ENCODE results near the gene CEBPZ.
A peak's percentile ranks its signal among the peaks of the same experiment; 100 is the strongest.
"Not testable (repeated sequence)": the region's sequence is repeated elsewhere in the genome, so short reads cannot be mapped to it uniquely, and the experiment has no call there.

The CEBPZ gene

GRCh38 chr2:37219046-37219445, 12.3 kb downstream of the CEBPZ start:
- peak; percentile 21 for DNase-seq

DNA sequence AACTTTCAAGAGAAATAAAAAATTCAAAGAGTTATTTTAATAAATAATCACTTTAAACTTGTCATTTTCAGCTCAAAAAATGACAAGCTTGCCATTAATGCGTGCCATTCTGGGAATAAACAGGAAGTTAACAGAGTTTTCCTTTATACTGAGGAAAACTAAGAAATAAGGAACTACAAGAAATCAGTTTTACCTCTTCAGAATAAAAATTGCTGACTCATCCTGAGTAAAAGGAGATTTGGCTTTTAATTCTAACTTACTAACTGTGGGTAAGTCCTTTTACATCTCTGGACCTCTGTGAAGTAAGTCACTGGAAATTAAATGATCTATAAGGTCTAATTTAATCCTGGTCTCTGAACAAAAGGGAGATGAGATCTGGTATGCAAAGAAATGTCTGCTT, 16.1 kb downstream of the CEBPZ start:
- no peak for DNase-seq

GRCh38 chr2:37211939-37212338, 19.5 kb downstream of the CEBPZ start:
- DNase-seq = no peak

GRCh38 chr2:37211212-37211611, 20.2 kb downstream of the CEBPZ start:
- no peak for DNase-seq

GRCh38 chr2:37206760-37207159, 24.6 kb downstream of the CEBPZ start:
- not testable (repeated sequence) for DNase-seq

DNA sequence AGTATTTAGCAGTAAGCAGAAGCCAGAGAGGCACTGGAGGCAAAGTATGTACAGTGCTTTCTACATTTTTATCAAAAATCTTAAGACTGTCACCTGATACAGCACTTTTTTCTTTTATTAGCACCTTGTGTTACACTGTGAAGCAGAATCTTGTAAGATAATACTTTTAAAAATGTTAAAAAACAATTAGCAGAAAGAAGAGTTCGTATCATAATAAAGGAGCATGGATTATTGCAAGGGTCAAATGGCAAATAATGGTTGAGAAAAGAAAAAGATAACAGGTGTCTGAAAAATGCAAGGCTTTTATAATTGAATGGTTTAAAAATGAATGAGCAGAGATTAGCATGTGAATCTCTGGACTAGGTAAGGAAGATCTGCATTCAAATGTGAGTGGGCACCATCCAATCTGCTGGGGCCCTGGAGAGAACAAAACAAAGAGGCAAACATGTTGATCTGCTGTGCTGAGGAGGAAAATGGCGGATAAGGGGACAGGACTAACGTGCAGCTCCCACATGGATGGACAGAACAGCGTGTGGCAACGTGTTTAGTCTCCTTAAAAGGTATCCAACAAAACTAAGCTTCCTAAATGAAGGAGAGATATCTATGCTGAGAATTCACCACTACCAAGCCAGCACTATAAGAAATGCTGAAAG, 25.6 kb downstream of the CEBPZ start:
- DNase-seq = no peak

DNA sequence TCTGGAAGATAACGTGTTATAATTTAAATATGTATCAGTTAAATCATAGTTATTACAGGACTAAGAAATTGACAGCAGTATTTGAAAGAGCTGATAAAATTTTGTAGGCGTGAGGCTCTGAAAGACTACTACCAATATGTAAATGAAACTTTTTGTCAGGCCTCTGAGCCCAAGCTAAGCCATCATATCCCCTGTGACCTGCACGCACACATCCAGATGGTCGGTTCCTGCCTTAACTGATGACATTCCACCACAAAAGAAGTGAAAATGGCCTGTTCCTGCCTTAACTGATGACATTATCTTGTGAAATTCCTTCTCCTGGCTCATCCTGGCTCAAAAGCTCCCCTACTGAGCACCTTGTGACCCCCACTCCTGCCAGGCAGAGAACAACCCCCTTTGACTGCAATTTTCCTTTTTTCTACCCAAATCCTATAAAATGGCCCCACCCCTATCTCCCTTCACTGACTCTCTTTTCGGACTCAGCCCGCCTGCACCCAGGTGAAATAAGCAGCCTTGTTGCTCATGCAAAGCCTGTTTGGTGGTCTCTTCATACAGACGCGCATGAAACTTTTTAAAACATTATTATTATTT, 26.2 kb downstream of the CEBPZ start:
- not testable (repeated sequence) for DNase-seq

- DNase-seq = no peak
Observed at GRCh38 chr2:37203708-37204107, 27.7 kb downstream of the CEBPZ start.

- DNase-seq = no peak
Observed at GRCh38 chr2:37201766-37202165, 29.6 kb downstream of the CEBPZ start.

DNA sequence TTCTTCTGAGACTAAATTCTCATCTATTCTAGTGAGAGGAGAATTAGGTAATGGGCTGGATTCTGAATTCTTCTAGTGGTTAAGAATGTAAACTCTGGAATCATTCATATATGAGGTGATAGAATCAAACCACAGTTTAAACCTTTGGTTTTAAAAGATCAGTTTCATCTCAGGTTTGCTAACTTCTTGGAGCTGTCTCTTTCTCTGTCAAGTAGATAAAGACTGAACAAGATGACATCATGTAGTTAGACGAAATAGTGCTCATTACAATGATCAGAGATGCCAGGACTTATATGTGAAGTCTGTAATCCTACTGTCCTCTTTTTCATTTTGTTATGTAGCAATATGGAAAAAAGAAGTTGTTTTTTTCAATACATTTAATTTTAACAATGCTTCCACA, 30.2 kb downstream of the CEBPZ start:
- DNase-seq = no peak

DNA sequence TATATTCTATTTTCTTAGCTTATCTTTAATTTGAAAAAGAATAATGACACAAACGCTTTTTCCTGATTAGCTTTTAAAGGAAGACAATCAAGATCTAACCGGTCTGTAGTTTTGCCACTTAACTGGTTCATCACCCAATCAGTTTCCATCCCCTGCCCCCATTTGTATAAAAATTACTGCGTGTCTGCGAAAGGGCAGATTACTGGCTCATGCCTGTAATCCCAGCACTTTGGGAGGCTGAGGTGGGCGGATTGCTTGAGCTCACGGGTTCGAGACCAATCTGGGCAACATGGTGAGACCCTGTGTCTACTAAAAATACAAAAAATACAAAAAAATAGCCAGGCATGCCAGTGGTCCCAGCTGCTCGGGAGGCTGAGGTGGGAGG, 32.7 kb downstream of the CEBPZ start:
- DNase-seq = no peak

DNA sequence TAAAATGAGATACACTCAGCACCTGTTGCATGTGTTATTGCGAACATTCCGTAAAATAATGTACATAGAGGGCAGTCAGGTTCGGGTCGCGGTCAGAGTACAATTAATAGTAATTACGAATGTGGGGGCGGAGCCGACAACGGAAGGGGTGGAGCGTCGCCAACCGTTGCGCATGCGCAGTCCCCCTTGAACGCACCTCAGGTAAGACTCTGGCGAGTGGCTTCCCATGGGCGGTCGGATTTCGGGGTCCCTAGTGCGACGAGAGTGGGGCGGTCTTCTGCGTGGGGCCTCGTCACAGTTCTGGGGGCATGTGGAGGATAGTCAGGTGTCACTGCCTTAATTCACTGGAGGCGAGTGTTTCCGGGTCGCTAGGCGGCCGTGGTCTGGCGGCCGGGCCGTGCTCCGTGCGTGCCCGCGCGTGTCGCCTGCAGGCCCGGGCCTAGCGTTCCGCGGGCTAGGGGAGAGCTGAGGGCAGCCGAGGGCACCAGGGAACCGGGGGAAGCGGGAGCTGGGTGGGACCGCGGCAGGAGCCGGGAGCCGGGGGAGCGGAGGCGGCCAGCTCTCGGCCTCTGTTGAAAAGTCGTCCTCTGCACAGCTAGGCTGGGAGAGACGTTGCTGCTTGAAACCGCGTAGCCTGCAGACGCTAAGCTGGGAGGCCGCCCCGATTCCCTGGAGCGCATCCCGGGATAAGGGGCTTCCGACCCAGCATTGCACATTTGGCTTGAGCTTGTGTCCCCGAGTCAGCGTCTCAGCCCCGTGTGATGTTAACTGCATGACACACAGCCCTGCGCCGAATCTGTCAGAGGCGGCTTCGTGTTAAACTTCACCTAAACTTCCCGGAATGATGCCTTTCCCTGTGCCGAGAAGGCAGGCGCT, 34.8 kb downstream of the CEBPZ start, which contains the start of gene CEBPZOS:
Gene CEBPZOS (plus strand): TSS at position 177 of the 876 bp plus-strand sequence. CDS start 3,209 bp downstream, outside the sequence.
- peak; percentile 95 for DNase-seq

GRCh38 chr2:37195862-37196319, 35.5 kb downstream of the CEBPZ start:
- DNase-seq = not testable (repeated sequence)

GRCh38 chr2:37192551-37192950, 38.8 kb downstream of the CEBPZ start:
- no peak for DNase-seq

DNA sequence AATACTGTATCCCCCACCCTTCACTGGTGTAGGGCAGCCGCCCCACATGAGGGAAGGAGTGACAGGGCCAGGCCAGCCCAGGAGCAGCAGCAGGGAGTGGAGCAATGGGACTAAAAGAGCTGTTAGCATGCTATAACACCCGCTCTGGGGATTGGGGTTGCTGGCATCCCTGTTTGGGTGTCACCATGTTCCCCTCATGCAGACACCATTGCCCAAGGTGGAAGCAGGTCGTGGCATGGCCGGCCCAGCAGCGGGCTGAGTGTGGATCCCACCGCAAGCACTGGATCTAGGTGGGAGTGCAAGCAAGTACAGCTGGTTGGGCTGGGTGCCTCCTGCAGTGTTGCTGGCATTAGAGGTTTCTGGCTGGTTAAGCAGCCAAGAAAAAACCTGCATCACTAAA, 39.6 kb downstream of the CEBPZ start:
- no peak for DNase-seq

DNA sequence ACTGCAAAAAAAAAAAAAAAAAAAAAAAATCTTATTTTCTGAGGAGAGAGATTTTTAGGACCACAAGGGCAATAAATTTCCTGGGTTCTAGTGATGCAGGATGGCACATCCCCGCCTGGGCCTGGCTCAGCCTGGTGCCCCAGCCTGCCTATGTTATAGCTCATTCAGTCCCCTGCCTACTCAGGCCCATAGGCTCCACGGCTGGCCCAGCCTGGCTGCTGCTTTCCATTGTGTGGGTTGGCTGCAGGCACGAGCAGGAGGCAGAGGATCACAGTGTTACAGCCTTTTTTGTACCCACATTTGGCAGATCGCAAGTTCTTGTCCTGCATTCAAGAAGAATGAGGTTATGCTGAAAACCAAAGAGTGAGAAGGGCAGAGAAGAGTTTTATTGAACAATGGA, 40.1 kb downstream of the CEBPZ start:
- no peak for DNase-seq

- no peak for DNase-seq
Observed at GRCh38 chr2:37190290-37190689, 41.1 kb downstream of the CEBPZ start.

GRCh38 chr2:37189452-37190153, 41.8 kb downstream of the CEBPZ start:
- DNase-seq = no peak

DNA sequence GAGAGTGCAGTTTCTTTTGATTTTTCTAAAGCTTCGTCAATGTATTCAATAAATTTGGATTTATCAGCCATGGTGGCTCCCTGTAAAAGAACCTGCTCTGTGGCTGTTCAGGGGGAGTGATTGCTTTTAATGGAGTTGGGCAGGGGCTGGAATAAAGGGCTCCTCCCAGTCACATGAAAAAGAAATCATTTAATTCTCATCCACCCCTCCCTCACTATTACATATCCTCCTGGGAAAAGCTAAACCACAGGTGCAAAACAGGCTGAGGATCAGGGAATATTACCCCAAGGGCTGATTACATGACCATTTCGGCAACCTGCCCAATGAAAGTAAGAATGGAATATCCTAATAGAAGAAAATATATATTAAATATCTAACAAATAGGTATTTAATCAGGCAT, 42.8 kb downstream of the CEBPZ start, which contains the start of gene SULT6B1:
Gene SULT6B1 (minus strand): TSS at position 101 of the 400 bp plus-strand sequence. CDS start 30 bp downstream, at position 71.
- no peak for DNase-seq

GRCh38 chr2:37181726-37182684, 49.4 kb downstream of the CEBPZ start:
- DNase-seq = no peak

GRCh38 chr2:37180640-37181039, 50.8 kb downstream of the CEBPZ start:
- no peak for DNase-seq

Data from eye (tissue), 1 donor.